ENCODE measurements around the gene CA7. TPM values are rescaled to one million over a fixed set of nuclear protein-coding genes. Genes with fewer than 3 reads are reported as not detected.

CA7 gene
- total and polyA plus RNA-seq, 8 donors = not detected

GRCh38 chr16:66880288-66881013, 36.2 kb downstream of the CA7 start, which contains the start of gene PDP2:
PDP2 (plus strand) TSS chr16:66880515; CDS start chr16:66884285, 3,770 bp downstream.
- ATAC-seq (peak; percentile 96), DNase-seq (peak; percentile 93 to 97 (median 94))
- no peaks in the 10 kb centered on the region for H3K9me3 ChIP-seq
- intact Hi-C loops (cut with DNase I) = no loop called here
- H3K4me3 ChIP-seq = peak within 1 kb of the TSS; percentile 75 to 76
- peaks cover 0 to 12% of the 10 kb centered on the region in 2 donors for H3K36me3 ChIP-seq
- TF ChIP-seq CTCF (IDR thresholded peaks at IDR 0.05) = no peak
- peaks cover 3 to 23% of the 10 kb centered on the region in 2 donors for H3K4me1 ChIP-seq
- H3K27ac ChIP-seq = peak within 1 kb of the TSS; percentile 54 to 73
- peaks cover 0 to 10% of the 10 kb centered on the region in 2 donors for H3K27me3 ChIP-seq

GRCh38 chr16:66881014-66881417, 36.8 kb downstream of the CA7 start:
- peaks cover 0 to 10% of the 10 kb centered on the region in 2 donors for H3K27me3 ChIP-seq
- ATAC-seq (peak; percentile 39), DNase-seq (no peak)
- H3K27ac ChIP-seq = peak overlapping the region; percentile 35 to 73
- peak overlapping the region; percentile 75 to 76 for H3K4me3 ChIP-seq
- H3K4me1 ChIP-seq = peaks cover 4 to 23% of the 10 kb centered on the region in 2 donors
- intact Hi-C loops (cut with DNase I) = no loop called here
- no peak for TF ChIP-seq CTCF (IDR thresholded peaks at IDR 0.05)
- H3K9me3 ChIP-seq = no peaks in the 10 kb centered on the region
- H3K36me3 ChIP-seq = peaks cover 0 to 18% of the 10 kb centered on the region in 2 donors

GRCh38 chr16:66881560-66881959, 37.3 kb downstream of the CA7 start:
- no peak for ATAC-seq
- TF ChIP-seq CTCF (IDR thresholded peaks at IDR 0.05) = no peak
- no peak overlapping the region for H3K27ac ChIP-seq
- peaks cover 0 to 10% of the 10 kb centered on the region in 2 donors for H3K27me3 ChIP-seq
- H3K4me1 ChIP-seq = peaks cover 10 to 23% of the 10 kb centered on the region in 2 donors
- H3K4me3 ChIP-seq = peak overlapping the region; percentile 75 to 76
- intact Hi-C loops (cut with DNase I) = no loop called here
- H3K36me3 ChIP-seq = peaks cover 0 to 21% of the 10 kb centered on the region in 2 donors
- no peaks in the 10 kb centered on the region for H3K9me3 ChIP-seq
- DNase-seq = no peak

GRCh38 chr16:66881964-66882508, 37.8 kb downstream of the CA7 start:
- Histone ChIP-seq H3K4me3 (peak overlapping the region in 1 of 2 donors; percentile 75), H3K36me3 (peaks cover 0 to 25% of the 10 kb centered on the region in 2 donors), H3K27me3 (peaks cover 0 to 10% of the 10 kb centered on the region in 2 donors), H3K4me1 (peaks cover 10 to 23% of the 10 kb centered on the region in 2 donors), H3K9me3 (no peaks in the 10 kb centered on the region), H3K27ac (no peak overlapping the region)
- TF ChIP-seq CTCF (IDR thresholded peaks at IDR 0.05) = no peak
- DNase-seq = no peak
- no peak for ATAC-seq
- intact Hi-C loops (cut with DNase I) = no loop called here

- Histone ChIP-seq H3K36me3 (peaks cover 0 to 27% of the 10 kb centered on the region in 2 donors), H3K4me3 (no peak overlapping the region), H3K4me1 (peaks cover 10 to 23% of the 10 kb centered on the region in 2 donors), H3K27me3 (peaks cover 0 to 10% of the 10 kb centered on the region in 2 donors), H3K27ac (no peak overlapping the region), H3K9me3 (no peaks in the 10 kb centered on the region)
- intact Hi-C loops (cut with DNase I) = no loop called here
- no peak for TF ChIP-seq CTCF (IDR thresholded peaks at IDR 0.05)
- ATAC-seq (no peak), DNase-seq (no peak)
Observed at GRCh38 chr16:66882702-66883101, 38.5 kb downstream of the CA7 start.
